GM21723 (cell line): ENCODE data around the gene KDM4C.
"Not testable (repeated sequence)": the region's sequence is repeated elsewhere in the genome, so short reads cannot be mapped to it uniquely, and the experiment has no call there.

Source experiments
- ATAC-seq: cut with Tn5 transposase; IDR thresholded peaks from one replicate; pipeline ENCODE4 v1.9.1; 2021; ENCODE audit warnings: mild to moderate bottlenecking, moderate library complexity; ENCODE audit not compliant: unreplicated experiment

Gene KDM4C

GRCh38 chr9:7154003-7154619 lies 396.3 kb downstream of the KDM4C start:
- ATAC-seq, result no peak

- no peak for ATAC-seq
These were observed 396.9 kb downstream of the KDM4C start for GRCh38 chr9:7154650-7155049.

- ATAC-seq, result no peak
These were observed 403.7 kb downstream of the KDM4C start for GRCh38 chr9:7161469-7161868.

- no peak for ATAC-seq
These were observed 406.2 kb downstream of the KDM4C start for GRCh38 chr9:7163932-7164331.

GRCh38 chr9:7164440-7165330 lies 406.9 kb downstream of the KDM4C start:
- no peak for ATAC-seq

GRCh38 chr9:7165331-7165975 lies 407.7 kb downstream of the KDM4C start:
- no peak for ATAC-seq

GRCh38 chr9:7166074-7166473 lies 408.3 kb downstream of the KDM4C start:
- no peak for ATAC-seq

GRCh38 chr9:7169717-7170389 lies 412.1 kb downstream of the KDM4C start:
- no peak for ATAC-seq

GRCh38 chr9:7171396-7172153 lies 413.8 kb downstream of the KDM4C start:
- no peak for ATAC-seq

- ATAC-seq, result no peak
These were observed 414.7 kb downstream of the KDM4C start for GRCh38 chr9:7172154-7173115.

- no peak for ATAC-seq
These were observed 415.4 kb downstream of the KDM4C start for GRCh38 chr9:7173139-7173538.

GRCh38 chr9:7174301-7174700 lies 416.5 kb downstream of the KDM4C start:
- no peak for ATAC-seq

- ATAC-seq, result no peak
These were observed 417.1 kb downstream of the KDM4C start for GRCh38 chr9:7174884-7175283.

- ATAC-seq, result no peak
These were observed 418.8 kb downstream of the KDM4C start for GRCh38 chr9:7176561-7176960.

GRCh38 chr9:7177383-7177782 lies 419.6 kb downstream of the KDM4C start:
- no peak for ATAC-seq

GRCh38 chr9:7178729-7179128 lies 421.0 kb downstream of the KDM4C start:
- no peak for ATAC-seq

GRCh38 chr9:7180247-7180646 lies 422.5 kb downstream of the KDM4C start:
- no peak for ATAC-seq

GRCh38 chr9:7183139-7183538 lies 425.4 kb downstream of the KDM4C start:
- ATAC-seq, result not testable (repeated sequence)

GRCh38 chr9:7185612-7186011 lies 427.8 kb downstream of the KDM4C start:
- no peak for ATAC-seq
